Choroid plexus epithelial cell (primary cell): ENCODE measurements around the gene TNFRSF8.
"Not testable (repeated sequence)": the region's sequence is repeated elsewhere in the genome, so short reads cannot be mapped to it uniquely, and the experiment has no call there.

Experiments used
- DNase-seq: peaks from one replicate; pipeline ENCODE4 v3.0.0-alpha.2; 2010; ENCODE audit warnings: low read depth
- H3K4me3 ChIP-seq: 2 replicates; pipeline ENCODE4 v1.5.1; 2011; ENCODE audit warnings: low read depth, mild to moderate bottlenecking, control low read depth, low read length, moderate library complexity
- CTCF ChIP-seq: conservative IDR thresholded peaks from 2 replicates; pipeline ENCODE4 v1.5.1; 2011; ENCODE audit warnings: low read depth, mild to moderate bottlenecking, control low read depth, inconsistent platforms, low read length, moderate library complexity

Gene TNFRSF8

GRCh38 chr1:12031039-12031980 lies 31.8 kb upstream of the TNFRSF8 start:
- peak; percentile 84 for TF ChIP-seq CTCF
- peak; percentile 65 for DNase-seq
- H3K4me3 ChIP-seq = no peak overlapping the region

GRCh38 chr1:12032161-12032621 lies 30.9 kb upstream of the TNFRSF8 start:
- no peak for TF ChIP-seq CTCF
- DNase-seq = no peak
- no peak overlapping the region for H3K4me3 ChIP-seq

GRCh38 chr1:12033441-12033840 lies 29.7 kb upstream of the TNFRSF8 start:
- not testable (repeated sequence) for H3K4me3 ChIP-seq, DNase-seq

- H3K4me3 ChIP-seq = no peak overlapping the region
- DNase-seq = peak; percentile 91
- no peak for TF ChIP-seq CTCF
These were observed 28.7 kb upstream of the TNFRSF8 start for GRCh38 chr1:12034381-12034801.

GRCh38 chr1:12035312-12035711 lies 27.8 kb upstream of the TNFRSF8 start:
- H3K4me3 ChIP-seq = no peak overlapping the region
- DNase-seq = no peak
- TF ChIP-seq CTCF = no peak

- no peak for TF ChIP-seq CTCF
- H3K4me3 ChIP-seq = no peak overlapping the region
- no peak for DNase-seq
These were observed 25.4 kb upstream of the TNFRSF8 start for GRCh38 chr1:12037486-12038355.
